NT2/D1 (cell line): ENCODE data around the gene TUBB4B.

Source experiments
- DNase-seq: peaks from one replicate; pipeline ENCODE4 v3.0.0-alpha.2; 2011; ENCODE audit warnings: low read depth, low spot score
- H3K27me3 ChIP-seq: 2 replicates; pipeline ENCODE4 v1.6.0; 2011; ENCODE audit warnings: mild to moderate bottlenecking; ENCODE audit not compliant: insufficient read length, insufficient read depth
- H3K36me3 ChIP-seq: 2 replicates; pipeline ENCODE4 v1.6.1; 2011; ENCODE audit warnings: mild to moderate bottlenecking, low read length, mixed read lengths; ENCODE audit not compliant: insufficient read depth, insufficient read length
- H3K4me1 ChIP-seq: 2 replicates; pipeline ENCODE4 v1.5.1; 2011; ENCODE audit not compliant: insufficient read depth, insufficient read length
- H3K4me3 ChIP-seq: 2 replicates; pipeline ENCODE4 v1.5.1; 2011; ENCODE audit warnings: low read depth; ENCODE audit not compliant: insufficient read length
- H3K9ac ChIP-seq: 2 replicates; pipeline ENCODE4 v1.6.0; 2011; ENCODE audit warnings: low read depth; ENCODE audit not compliant: insufficient read length
- H3K9me3 ChIP-seq: 2 replicates; pipeline ENCODE4 v1.5.1; 2011; ENCODE audit warnings: mild to moderate bottlenecking, low read length; ENCODE audit not compliant: insufficient read depth
- SUZ12 ChIP-seq: IDR thresholded peaks from 2 replicates; pipeline ENCODE4 v1.6.1; 2011; ENCODE audit not compliant: insufficient read length, insufficient read depth; ENCODE audit errors: extremely low read depth
- YY1 ChIP-seq: IDR thresholded peaks from 2 replicates; pipeline ENCODE4 v1.6.1; 2011; ENCODE audit not compliant: insufficient read length, insufficient read depth
- ZNF274 ChIP-seq: IDR thresholded peaks from 2 replicates; pipeline ENCODE4 v1.6.1; 2011; ENCODE audit warnings: mild to moderate bottlenecking, low read depth, low read length

The TUBB4B gene

DNA sequence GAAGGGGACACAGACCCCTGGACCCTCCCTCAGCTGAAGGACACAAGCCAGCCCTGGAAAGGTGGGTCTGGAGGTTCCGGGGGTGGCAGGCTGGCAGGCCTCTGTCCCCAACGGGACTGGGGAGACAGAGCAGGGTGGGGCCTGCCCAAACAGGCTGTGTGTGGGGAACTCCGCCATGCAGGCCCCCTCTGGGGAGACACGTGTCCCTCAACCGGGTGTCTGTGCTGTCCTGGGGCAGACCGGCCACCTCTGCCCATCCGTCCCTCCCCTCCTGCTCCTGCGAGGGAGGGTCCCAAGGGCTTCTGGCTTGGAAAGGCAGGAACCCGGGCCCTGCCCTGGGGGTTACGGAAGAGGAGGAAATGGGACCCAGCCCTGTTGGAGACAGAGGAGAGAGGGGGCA, 9.0 kb upstream of the TUBB4B start:
- Histone ChIP-seq H3K4me1 (peaks cover 49% of the 10 kb centered on the region), H3K9ac (no peak overlapping the region), H3K27me3 (no peaks in the 10 kb centered on the region), H3K9me3 (no peaks in the 10 kb centered on the region), H3K36me3 (peaks cover 3% of the 10 kb centered on the region), H3K4me3 (no peak overlapping the region)
- DNase-seq: no peak
- TF ChIP-seq SUZ12 (no peak), ZNF274 (no peak), YY1 (no peak)

DNA sequence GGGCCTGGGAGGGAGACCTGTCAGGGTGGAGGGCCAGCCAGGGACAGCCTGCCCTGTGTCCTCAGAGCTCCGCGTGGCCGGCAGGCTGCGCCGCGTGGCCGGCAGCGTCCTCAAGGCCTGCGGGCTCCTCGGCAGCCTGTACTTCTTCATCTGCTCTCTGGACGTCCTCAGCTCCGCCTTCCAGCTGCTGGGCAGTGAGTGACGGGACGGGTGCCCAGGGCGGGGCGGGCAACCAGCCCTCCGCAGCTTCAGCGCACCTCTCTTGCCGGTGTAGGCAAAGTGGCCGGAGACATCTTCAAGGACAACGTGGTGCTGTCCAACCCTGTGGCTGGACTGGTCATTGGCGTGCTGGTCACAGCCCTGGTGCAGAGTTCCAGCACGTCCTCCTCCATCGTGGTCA, 8.6 kb upstream of the TUBB4B start:
- peaks cover 50% of the 10 kb centered on the region for H3K4me1 ChIP-seq
- no peaks in the 10 kb centered on the region for H3K9me3 ChIP-seq
- no peak overlapping the region for H3K9ac ChIP-seq
- H3K27me3 ChIP-seq: no peaks in the 10 kb centered on the region
- DNase-seq: no peak
- peaks cover 3% of the 10 kb centered on the region for H3K36me3 ChIP-seq
- H3K4me3 ChIP-seq: no peak overlapping the region
- TF ChIP-seq ZNF274: no peak
- TF ChIP-seq SUZ12: no peak
- no peak for TF ChIP-seq YY1

DNA sequence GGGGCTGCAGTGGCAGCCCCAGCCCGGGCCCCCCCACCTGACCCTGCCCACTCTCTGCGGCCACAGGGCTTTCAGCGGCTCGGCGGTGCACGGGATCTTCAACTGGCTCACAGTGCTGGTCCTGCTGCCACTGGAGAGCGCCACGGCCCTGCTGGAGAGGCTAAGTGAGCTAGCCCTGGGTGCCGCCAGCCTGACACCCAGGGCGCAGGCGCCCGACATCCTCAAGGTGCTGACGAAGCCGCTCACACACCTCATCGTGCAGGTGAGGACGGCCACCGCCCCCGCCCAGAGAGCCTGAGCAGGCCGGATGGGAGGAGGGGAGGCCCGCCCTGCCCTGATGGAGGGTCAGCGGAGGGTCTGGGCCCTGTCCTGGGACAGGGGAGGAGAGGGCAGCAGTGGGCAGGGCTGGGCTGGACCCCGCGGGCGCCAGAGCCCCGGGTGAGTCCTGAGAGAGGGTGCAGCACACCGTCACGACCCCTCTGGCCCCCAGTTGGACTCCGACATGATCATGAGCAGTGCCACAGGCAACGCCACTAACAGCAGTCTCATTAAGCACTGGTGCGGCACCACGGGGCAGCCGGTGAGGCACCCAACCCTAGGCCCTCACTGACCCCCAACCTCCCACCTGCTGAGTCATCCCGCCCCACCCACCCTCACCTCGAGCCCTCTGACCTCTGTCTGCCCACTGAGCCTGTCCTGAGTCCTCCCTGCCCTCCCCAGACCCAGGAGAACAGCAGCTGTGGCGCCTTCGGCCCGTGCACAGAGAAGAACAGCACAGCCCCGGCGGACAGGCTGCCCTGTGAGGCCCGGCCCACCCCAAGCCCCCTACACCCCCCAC, 7.7 kb upstream of the TUBB4B start:
- H3K36me3 ChIP-seq: peaks cover 5% of the 10 kb centered on the region
- H3K4me3 ChIP-seq: no peak overlapping the region
- H3K9me3 ChIP-seq: no peaks in the 10 kb centered on the region
- TF ChIP-seq SUZ12 (no peak), YY1 (no peak), ZNF274 (no peak)
- no peak for DNase-seq
- H3K9ac ChIP-seq: no peak overlapping the region
- peaks cover 54% of the 10 kb centered on the region for H3K4me1 ChIP-seq
- no peaks in the 10 kb centered on the region for H3K27me3 ChIP-seq

DNA sequence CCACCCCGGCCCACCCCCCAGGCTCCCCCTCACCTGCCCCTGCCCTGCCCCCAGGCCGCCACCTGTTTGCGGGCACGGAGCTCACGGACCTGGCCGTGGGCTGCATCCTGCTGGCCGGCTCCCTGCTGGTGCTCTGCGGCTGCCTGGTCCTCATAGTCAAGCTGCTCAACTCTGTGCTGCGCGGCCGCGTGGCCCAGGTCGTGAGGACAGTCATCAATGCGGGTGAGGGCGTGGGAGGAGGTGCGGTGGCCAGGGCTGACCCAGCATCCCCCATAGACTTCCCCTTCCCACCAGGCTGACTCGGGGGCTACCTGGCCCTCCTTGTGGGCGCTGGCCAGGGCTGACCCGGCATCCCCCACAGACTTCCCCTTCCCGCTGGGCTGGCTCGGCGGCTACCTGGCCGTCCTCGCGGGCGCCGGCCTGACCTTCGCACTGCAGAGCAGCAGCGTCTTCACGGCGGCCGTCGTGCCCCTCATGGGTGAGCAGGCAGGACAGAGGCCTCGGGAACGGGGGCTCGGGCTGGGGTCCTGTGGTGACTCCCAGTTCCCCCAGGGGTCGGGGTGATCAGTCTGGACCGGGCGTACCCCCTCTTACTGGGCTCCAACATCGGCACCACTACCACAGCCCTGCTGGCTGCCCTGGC, 6.9 kb upstream of the TUBB4B start:
- Histone ChIP-seq H3K9ac (peak overlapping the region; percentile 26), H3K4me1 (peaks cover 54% of the 10 kb centered on the region), H3K4me3 (no peak overlapping the region), H3K9me3 (no peaks in the 10 kb centered on the region), H3K36me3 (peaks cover 12% of the 10 kb centered on the region), H3K27me3 (no peaks in the 10 kb centered on the region)
- TF ChIP-seq YY1: no peak
- no peak for TF ChIP-seq SUZ12
- no peak for TF ChIP-seq ZNF274
- DNase-seq: no peak

DNA sequence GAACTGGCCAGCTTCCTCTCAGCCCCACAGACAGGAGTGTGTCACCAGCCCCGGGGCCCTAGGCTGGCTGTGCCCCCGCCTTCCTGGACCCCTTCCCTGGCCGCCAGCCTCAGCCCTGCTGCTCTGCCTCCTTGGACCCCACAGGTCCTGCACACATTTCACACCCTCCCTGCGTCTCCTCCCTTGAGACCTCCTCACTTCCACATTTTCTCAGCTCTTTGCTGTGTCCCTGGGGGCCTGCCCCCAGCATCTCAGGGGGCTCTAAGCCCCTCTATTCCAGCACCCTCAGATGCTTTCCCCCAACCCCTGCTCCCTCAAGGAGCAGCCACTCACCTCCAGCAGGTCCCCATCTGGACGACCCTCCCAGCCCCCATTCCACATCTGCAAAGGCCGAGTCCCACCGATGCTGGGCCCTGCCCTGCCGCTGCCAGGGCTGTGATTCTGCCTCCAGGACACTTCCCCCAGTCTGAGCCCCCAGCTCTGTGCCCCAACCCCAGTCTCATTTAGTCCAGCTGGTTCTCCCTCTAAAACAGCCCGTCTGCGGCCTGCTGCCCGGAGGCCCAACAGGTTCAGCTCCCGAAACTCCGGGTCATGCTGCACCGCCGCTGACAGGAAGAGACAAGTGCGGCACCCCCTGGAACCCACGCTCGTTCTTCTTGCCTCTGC, 6.2 kb upstream of the TUBB4B start:
- peaks cover 12% of the 10 kb centered on the region for H3K36me3 ChIP-seq
- no peak for TF ChIP-seq SUZ12
- TF ChIP-seq ZNF274: no peak
- TF ChIP-seq YY1: no peak
- DNase-seq: no peak
- H3K4me1 ChIP-seq: peaks cover 50% of the 10 kb centered on the region
- H3K9ac ChIP-seq: peak overlapping the region; percentile 26
- H3K4me3 ChIP-seq: no peak overlapping the region
- no peaks in the 10 kb centered on the region for H3K9me3 ChIP-seq
- no peaks in the 10 kb centered on the region for H3K27me3 ChIP-seq

DNA sequence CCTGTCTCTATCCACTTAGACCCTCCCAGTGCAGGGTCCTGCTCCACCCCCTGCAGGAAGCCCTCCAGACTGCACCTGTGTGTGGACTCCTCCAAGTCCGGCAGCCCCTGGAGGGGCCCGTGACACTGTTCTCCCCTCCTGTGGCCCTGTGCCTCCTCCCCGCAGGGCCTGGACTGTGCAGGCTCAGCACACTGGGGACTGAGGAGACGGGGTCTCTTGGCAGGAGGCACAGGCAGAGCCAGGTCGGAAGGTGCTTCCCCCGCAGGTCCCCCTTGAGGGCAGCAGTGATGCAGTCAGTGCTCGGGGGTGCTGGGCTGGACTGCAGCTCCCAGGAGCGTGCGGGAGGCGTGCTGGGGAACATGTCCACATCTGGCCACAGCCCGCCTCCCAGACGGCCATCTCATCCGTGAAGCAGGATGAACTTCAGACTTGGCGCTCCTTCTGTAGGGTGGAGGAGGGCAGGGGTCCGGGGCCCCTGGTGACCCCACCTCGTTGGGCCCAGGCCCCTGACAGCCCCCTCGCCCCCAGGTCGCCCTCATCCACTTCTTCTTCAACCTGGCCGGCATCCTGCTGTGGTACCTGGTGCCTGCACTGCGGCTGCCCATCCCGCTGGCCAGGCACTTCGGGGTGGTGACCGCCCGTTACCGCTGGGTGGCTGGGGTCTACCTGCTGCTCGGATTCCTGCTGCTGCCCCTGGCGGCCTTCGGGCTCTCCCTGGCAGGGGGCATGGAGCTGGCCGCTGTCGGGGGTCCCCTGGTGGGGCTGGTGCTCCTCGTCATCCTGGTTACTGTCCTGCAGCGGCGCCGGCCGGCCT, 5.5 kb upstream of the TUBB4B start:
- Histone ChIP-seq H3K4me1 (peaks cover 44% of the 10 kb centered on the region), H3K9ac (peak overlapping the region; percentile 57), H3K9me3 (no peaks in the 10 kb centered on the region), H3K36me3 (peaks cover 12% of the 10 kb centered on the region), H3K4me3 (no peak overlapping the region), H3K27me3 (no peaks in the 10 kb centered on the region)
- TF ChIP-seq YY1 (no peak), ZNF274 (no peak), SUZ12 (no peak)
- DNase-seq: no peak
